ENCODE data around the gene MRPS12.

DNA sequence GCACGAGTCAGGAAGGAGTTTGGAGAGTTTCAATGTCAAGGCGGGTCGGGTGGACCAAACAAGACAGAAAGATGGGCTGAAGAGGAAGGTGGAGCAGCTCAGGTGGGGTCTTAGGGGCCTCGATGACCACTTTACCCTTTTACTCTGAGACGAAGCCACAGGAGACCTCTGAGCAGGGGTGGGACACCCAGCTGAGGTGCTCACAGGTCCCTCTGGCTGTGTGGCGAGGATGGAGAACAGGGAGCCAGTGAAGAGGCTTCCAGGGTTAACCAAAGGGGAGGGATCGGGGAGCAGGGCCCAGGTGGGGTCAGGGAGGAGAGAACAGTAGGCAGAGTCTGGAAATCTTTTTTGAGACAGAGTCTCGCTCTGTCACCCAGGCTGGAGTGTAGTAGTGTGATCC, 16.8 kb upstream of the MRPS12 start:
- TF ChIP-seq SOX6 (IDR thresholded peaks at IDR 0.05): no peak
- no peak for TF ChIP-seq CHD1 (IDR thresholded peaks at IDR 0.05; ENCODE audit: low read length)
- no peak for TF ChIP-seq FOXK1 (CRISPR knock-in tag; IDR thresholded peaks at IDR 0.05; ENCODE audit: borderline replicate concordance)
- no peak for TF ChIP-seq ZKSCAN8 (CRISPR knock-in tag; IDR thresholded peaks at IDR 0.05)
- TF ChIP-seq GABPB1 (CRISPR knock-in tag; IDR thresholded peaks at IDR 0.05): no peak
- no peak for TF ChIP-seq ZNF589 (CRISPR knock-in tag; IDR thresholded peaks at IDR 0.05; ENCODE audit: low read depth)
- TF ChIP-seq ZNF57 (CRISPR knock-in tag; IDR thresholded peaks at IDR 0.05): no peak
- no peak for TF ChIP-seq ZNF212 (CRISPR knock-in tag; IDR thresholded peaks at IDR 0.05)
